Natural killer cell (primary cell): ENCODE results near the gene PSME1. TPM values are rescaled to one million over a fixed set of nuclear protein-coding genes. Genes with fewer than 3 reads are reported as not detected.
A peak's percentile ranks its signal among the peaks of the same experiment; 100 is the strongest.

Source experiments
- ATAC-seq, 3 donors: fragments of 150-1000 bp in 2 of 3; fragments of 200-7000 bp in 1 of 3; cut with Tn5 transposase; 1 replicate in 1 of 3; 2 replicates in 2 of 3; pipeline ENCODE4 v1.10.0; 2021; ENCODE audit warnings: mild to moderate bottlenecking in 2 of 3, moderate library complexity in 2 of 3
- DNase-seq, 2 donors: peaks; one replicate each; pipeline versions ENCODE4 v3.0.0 to v3.0.0-alpha.2; 2013 to 2021; ENCODE audit warnings: mixed read lengths in 1 of 2
- H3K27ac ChIP-seq: one replicate; pipeline ENCODE4 v1.5.1; 2013; ENCODE audit warnings: mild to moderate bottlenecking, low read length
- H3K27me3 ChIP-seq: one replicate; pipeline ENCODE4 v1.6.1; 2013; ENCODE audit warnings: low read length; ENCODE audit not compliant: control insufficient read depth, insufficient read depth
- H3K36me3 ChIP-seq: one replicate; pipeline ENCODE4 v1.6.1; 2013; ENCODE audit warnings: low read length; ENCODE audit not compliant: control insufficient read depth, insufficient read depth
- H3K4me1 ChIP-seq: one replicate; pipeline ENCODE4 v1.6.1; 2013; ENCODE audit warnings: low read length; ENCODE audit not compliant: control insufficient read depth, insufficient read depth
- H3K4me3 ChIP-seq: one replicate; pipeline ENCODE4 v1.5.1; 2013; ENCODE audit warnings: low read length
- H3K9me3 ChIP-seq: one replicate; pipeline ENCODE4 v1.6.1; 2013; ENCODE audit warnings: low read length; ENCODE audit not compliant: control insufficient read depth, insufficient read depth
- H3K27ac Mint-ChIP-seq, 2 donors: one replicate each; pipeline ENCODE4 v1.8.0; 2022; ENCODE audit warnings: mild to moderate bottlenecking in 2 of 2, mixed read lengths in 2 of 2, moderate library complexity in 1 of 2
- H3K27me3 Mint-ChIP-seq, 2 donors: one replicate each; pipeline ENCODE4 v1.8.0; 2022; ENCODE audit warnings: low read depth in 2 of 2, mixed read lengths in 2 of 2
- H3K36me3 Mint-ChIP-seq: one replicate; pipeline ENCODE4 v1.8.0; 2022; ENCODE audit warnings: mixed read lengths
- H3K4me1 Mint-ChIP-seq, 2 donors: one replicate each; pipeline ENCODE4 v1.8.0; 2022; ENCODE audit warnings: mixed read lengths in 2 of 2
- H3K4me3 Mint-ChIP-seq: one replicate; pipeline ENCODE4 v1.8.0; 2022; ENCODE audit warnings: mild to moderate bottlenecking, moderate library complexity, mixed read lengths
- H3K9me3 Mint-ChIP-seq, 2 donors: one replicate each; pipeline ENCODE4 v1.8.0; 2022; ENCODE audit warnings: mixed read lengths in 2 of 2
- WGBS: methylation state at CpG from one replicate; pipeline ENCODE4 v1.1.7; 2013; ENCODE audit warnings: missing lambda C conversion rate; ENCODE audit not compliant: insufficient coverage; 5-methylcytosine and 5-hydroxymethylcytosine counted together
- intact Hi-C: fragments of 100-400 bp; cut with micrococcal nuclease; formaldehyde crosslinking; loops from one replicate; pipeline ENCODE4 v1.14.2; 2022
- total RNA-seq, 4 donors: library from RNA; stranded (reverse); fragments of 120-200 nt in 1 of 4; gene quantifications; one replicate each; pipeline versions ENCODE4 v1.2.3 to v1.2.4, GENCODE V29; 2013 to 2022
- TF ChIP-seq, protein P1 (sequence below): fragments of 200-600 bp; IDR thresholded peaks from one replicate; pipeline ENCODE4 v1.8.0; 2022; ENCODE audit warnings: antibody characterized with exemption

Gene PSME1
- total RNA-seq, 3 donors from 2014 or later (not counting 1 experiment from before 2014, with no cell fraction given) = 315 to 345 (median 318) TPM

DNA sequence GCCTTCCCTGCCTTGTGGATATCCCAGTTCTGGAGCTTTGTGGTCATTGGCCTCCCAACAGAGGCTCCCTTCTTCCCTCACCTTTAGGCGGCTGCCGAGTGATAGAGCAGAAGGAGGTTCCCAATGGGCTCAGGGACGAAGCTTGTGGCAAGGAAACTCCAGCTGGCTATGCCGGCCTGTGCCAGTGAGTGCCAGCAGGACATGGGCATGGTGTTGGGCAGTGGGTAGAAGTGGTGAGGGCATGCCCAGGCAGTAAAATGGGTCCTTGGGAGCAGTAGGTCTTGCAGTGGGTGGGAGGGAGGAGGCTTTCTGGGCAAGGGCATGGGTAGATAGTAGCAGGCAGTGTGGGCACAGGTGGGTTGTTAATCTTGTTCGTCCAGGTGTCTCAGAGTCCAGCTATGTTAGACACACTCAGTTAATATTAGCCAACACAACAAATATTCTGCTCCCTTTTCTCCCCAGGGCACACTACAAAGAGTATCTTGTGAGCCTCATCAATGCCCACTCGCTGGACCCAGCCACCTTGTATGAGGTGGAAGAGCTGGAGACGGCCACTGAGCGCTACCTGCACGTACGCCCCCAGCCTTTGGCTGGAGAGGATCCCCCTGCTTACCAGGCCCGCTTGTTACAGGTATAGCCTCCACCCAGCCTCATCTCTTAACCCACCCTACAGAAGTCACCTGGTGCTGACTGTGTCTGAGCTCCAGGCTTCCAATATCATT lies 23.9 kb downstream of the PSME1 start:
- peaks cover 37% of the 10 kb centered on the region for H3K4me1 ChIP-seq
- Mint-ChIP-seq H3K4me3 (peak overlapping the region; percentile 21), H3K4me1 (peaks cover 33 to 49% of the 10 kb centered on the region in 2 donors), H3K27ac (peak overlapping the region; percentile 97), H3K9me3 (no peaks in the 10 kb centered on the region), H3K36me3 (no peaks in the 10 kb centered on the region), H3K27me3 (no peaks in the 10 kb centered on the region)
- peaks cover 74% of the 10 kb centered on the region for H3K36me3 ChIP-seq
- TF ChIP-seq, protein P1, sequence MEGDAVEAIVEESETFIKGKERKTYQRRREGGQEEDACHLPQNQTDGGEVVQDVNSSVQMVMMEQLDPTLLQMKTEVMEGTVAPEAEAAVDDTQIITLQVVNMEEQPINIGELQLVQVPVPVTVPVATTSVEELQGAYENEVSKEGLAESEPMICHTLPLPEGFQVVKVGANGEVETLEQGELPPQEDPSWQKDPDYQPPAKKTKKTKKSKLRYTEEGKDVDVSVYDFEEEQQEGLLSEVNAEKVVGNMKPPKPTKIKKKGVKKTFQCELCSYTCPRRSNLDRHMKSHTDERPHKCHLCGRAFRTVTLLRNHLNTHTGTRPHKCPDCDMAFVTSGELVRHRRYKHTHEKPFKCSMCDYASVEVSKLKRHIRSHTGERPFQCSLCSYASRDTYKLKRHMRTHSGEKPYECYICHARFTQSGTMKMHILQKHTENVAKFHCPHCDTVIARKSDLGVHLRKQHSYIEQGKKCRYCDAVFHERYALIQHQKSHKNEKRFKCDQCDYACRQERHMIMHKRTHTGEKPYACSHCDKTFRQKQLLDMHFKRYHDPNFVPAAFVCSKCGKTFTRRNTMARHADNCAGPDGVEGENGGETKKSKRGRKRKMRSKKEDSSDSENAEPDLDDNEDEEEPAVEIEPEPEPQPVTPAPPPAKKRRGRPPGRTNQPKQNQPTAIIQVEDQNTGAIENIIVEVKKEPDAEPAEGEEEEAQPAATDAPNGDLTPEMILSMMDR = no peak
- no peaks in the 10 kb centered on the region for H3K27me3 ChIP-seq
- intact Hi-C loops = loop anchor here (2.0 kb wide), 1 partner anchor 101 kb away; no protein-coding TSS in a partner anchor
- 92% methylated on average over 11 of the region's 11 CpGs for WGBS
- ATAC-seq (no peak), DNase-seq (no peak)
- no peak overlapping the region for H3K4me3 ChIP-seq
- peak overlapping the region; percentile 94 for H3K27ac ChIP-seq
- no peaks in the 10 kb centered on the region for H3K9me3 ChIP-seq

DNA sequence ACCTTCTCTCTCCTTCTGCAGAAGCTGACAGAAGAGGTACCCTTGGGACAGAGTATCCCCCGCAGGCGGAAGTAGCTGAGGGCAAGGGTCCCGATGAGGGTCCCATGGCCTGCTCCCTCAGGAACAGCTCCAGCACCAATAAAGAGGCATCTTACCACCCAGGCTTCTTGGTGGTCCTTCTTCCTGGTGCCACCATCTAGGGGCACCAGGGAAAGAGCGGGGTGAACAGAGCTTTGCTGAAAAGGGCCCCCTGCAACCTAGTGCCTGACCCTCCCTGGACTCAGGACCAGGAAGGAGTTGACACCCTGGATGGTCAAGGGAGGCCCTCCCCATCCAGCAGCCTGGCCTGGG lies 24.5 kb downstream of the PSME1 start:
- Mint-ChIP-seq H3K4me1 (peaks cover 36 to 54% of the 10 kb centered on the region in 2 donors), H3K4me3 (peak overlapping the region; percentile 99), H3K9me3 (no peaks in the 10 kb centered on the region), H3K36me3 (no peaks in the 10 kb centered on the region), H3K27me3 (no peaks in the 10 kb centered on the region), H3K27ac (peak overlapping the region; percentile 97)
- TF ChIP-seq, protein P1 = no peak
- Histone ChIP-seq H3K9me3 (no peaks in the 10 kb centered on the region), H3K4me1 (peaks cover 37% of the 10 kb centered on the region), H3K36me3 (peaks cover 74% of the 10 kb centered on the region), H3K27ac (peak overlapping the region; percentile 94), H3K27me3 (no peaks in the 10 kb centered on the region), H3K4me3 (no peak overlapping the region)
- 99% methylated on average over 4 of the region's 4 CpGs for WGBS
- intact Hi-C loops = loop anchor here (2.0 kb wide), 1 partner anchor 102 kb away; no protein-coding TSS in a partner anchor
- DNase-seq = no peak
- ATAC-seq = no peak

DNA sequence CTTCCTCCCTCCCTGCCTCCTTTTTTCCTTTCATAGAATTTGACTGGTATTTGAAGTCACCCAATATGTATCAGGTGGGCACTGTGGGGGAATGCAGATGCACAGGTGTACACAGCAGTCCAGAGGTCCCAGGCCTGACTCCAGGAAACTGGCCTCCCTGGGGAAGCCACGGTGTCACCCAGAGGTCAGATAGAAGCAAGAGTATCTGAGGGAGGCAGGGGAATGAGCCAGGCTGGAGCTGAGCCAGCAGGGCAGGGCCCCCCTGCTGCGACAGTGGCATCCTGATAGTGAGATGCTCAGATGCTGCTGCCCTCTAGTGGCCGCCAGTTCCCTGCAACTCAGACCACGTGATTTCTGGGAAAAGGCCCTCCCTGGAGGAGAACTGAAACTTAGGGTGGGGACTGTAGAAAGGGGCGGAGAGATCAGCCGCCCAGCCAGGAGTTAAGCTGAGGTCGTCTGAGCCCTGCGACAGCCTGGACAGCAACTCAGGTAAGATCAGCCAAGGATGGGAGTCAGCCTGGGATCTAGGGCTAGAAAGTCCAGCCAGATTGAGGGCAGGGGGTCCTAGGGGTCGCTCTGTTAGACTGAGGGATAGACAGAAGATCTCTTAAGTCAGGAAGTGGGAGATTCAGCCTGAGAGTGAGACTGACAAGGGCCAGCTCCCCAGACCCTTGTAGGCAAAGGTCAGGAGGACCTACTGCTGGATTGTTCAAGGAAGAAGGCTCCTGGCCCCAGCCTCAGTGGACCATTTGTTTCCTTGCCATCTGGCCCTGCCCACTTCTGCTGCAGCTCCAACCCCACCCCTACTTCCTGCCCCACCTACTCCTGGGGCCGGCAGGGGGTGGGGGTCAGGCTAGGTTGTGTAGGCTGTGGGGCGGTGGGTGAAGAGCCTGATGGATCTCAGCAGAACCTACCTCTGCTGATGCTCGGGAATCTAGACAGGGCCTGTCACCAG lies 25.1 kb downstream of the PSME1 start, which contains the start of gene IRF9:
TSS of gene IRF9 (plus strand) at position 416 of the 955 bp plus-strand sequence. CDS start 880 bp downstream, outside the sequence.
- Mint-ChIP-seq H3K4me1 (peaks cover 43 to 54% of the 10 kb centered on the region in 2 donors), H3K36me3 (no peaks in the 10 kb centered on the region), H3K27ac (peak within 1 kb of the TSS; percentile 97), H3K4me3 (peak within 1 kb of the TSS; percentile 99), H3K27me3 (no peaks in the 10 kb centered on the region), H3K9me3 (no peaks in the 10 kb centered on the region)
- Histone ChIP-seq H3K9me3 (no peaks in the 10 kb centered on the region), H3K4me1 (peaks cover 37% of the 10 kb centered on the region), H3K27ac (peak within 1 kb of the TSS; percentile 94), H3K36me3 (peaks cover 74% of the 10 kb centered on the region), H3K27me3 (no peaks in the 10 kb centered on the region), H3K4me3 (peak within 1 kb of the TSS; percentile 94)
- WGBS = under 1% methylated on average over 11 of the region's 12 CpGs
- intact Hi-C loops = loop anchor here (1.0 to 2.0 kb wide), 3 partner anchors 15 to 102 kb away; partner anchors contain the start of genes DCAF11, NRL and PSME2
- ATAC-seq (peak; percentile 91 to 97 (median 91)), DNase-seq (peak; percentile 93 to 99)
- TF ChIP-seq, protein P1 = peak; percentile 85
